IPS-NIHi7 (cell line): Measurements from ENCODE around the gene MSANTD3.
"Not testable (repeated sequence)": the region's sequence is repeated elsewhere in the genome, so short reads cannot be mapped to it uniquely, and the experiment has no call there.

Source experiments
- DNase-seq: peaks from one replicate; pipeline ENCODE4 v3.0.0; 2012; ENCODE audit warnings: mixed read lengths; ENCODE audit errors: extremely low spot score

The MSANTD3 gene

GRCh38 chr9:100426530-100427365 lies at the start of gene MSANTD3:
MSANTD3 (plus strand) TSS chr9:100427143; CDS start chr9:100441939, 14,796 bp downstream.
- peak; percentile 85 for DNase-seq

GRCh38 chr9:100379862-100380261 lies 47.1 kb upstream of the MSANTD3 start:
- no peak for DNase-seq

DNA sequence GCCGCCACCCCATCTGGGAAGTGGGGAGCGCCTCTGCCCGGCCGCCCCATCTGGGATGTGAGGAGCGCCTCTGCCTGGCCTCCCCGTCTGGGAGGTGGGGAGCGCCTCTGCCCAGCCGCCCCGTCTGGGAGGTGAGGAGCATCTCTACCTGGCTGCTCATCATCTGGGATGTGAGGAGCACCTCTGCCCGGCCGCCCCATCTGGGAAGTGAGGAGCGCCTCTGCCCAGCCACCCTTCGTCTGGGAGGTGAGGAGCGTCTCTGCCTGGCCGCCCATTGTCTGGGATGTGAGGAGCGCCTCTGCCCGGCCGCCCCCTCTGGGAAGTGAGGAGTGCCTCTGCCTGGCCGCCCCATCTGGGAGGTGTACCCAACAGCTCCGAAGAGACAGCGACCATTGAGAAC lies 34.0 kb upstream of the MSANTD3 start:
- not testable (repeated sequence) for DNase-seq

GRCh38 chr9:100394032-100394695 lies 32.8 kb upstream of the MSANTD3 start:
- DNase-seq = no peak

DNA sequence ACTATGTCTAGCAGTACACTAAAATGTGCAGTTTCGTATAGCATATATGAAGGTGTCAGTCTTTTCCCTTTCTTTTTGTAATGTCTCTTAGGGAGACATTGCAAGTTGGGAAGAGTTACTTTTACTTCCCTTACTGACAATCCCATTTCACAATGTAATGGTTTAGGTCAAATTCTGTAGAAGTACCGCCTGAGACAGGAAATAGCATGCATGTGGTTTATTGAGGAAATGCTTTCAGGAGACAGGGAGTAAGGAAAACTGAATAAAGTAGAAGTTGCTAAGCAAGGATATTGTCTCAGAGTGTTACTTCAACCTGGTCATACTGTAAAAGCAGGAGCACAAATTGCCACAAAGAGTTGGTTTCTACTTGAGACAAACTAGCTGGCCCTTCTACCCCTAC lies 32.1 kb upstream of the MSANTD3 start:
- no peak for DNase-seq

DNA sequence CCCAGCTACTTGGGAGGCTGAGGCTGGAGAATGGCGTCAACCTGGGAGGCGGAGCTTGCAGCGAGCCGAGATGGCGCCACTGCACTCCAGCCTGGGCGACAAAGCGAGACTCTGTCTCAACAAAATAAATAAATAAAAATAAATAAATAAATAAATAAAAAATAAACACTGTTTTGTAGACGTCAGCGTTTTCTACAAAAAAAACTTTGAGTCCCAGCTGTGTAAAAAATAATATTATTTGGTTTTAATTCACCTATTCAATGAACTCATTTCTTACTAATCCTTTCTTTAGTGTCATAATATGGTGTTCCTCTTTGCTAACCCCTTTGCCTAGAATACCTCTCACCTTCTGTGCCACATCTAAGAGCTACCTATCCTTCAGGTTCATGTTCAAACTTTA lies 30.2 kb upstream of the MSANTD3 start:
- DNase-seq = no peak

DNA sequence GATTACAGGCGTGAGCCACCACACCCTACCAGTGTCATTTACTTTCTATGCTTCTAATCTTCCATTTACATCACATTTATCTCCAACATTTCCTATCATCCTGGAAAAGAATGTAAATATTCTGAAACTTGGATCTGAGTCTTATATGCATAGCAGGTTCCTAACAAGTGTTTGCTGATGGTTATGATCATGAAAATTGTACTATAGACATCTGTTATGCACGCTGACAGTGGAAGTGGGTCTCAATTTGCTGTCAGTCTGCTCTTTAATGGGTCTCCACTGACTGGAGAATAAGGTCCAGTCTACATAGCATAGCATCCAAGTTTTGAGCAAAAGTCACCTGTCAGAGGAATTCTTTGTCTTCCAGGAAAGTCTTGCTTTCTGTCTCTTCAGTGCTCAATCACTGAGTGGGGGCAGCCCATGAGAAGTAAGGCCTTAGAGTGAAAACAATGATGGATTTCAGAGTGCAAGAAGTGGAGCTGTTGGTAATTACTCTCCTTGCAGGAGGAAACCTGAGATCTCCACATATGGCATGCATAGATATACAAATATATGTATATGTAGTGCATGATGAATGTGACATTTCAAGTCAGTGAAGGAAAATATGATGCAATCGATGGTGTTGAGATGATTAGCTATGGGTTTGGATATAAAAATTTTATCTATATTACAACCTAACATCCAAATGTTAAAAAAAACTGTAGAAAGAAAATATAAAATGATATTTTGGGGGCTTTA lies 29.2 kb upstream of the MSANTD3 start:
- DNase-seq = no peak

DNA sequence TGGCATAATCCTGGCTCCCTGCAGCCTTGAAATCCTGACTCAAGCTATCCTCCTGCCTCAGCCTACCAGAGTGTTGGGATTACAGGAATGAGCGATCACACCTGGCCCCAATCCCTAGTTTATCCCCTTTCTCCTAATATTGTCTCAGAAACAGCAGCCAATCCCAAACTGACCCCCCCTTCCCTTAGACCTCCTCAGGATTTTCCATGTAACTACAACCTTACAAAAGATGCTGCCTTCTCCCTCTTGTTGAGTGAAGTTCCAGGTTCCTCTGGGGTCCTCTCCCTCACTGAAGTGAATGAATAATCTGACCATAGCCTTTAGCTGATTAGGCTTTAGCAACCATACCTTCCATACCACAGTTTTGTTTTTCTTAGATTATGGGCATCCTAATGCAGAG lies 25.9 kb upstream of the MSANTD3 start:
- peak; percentile 18 for DNase-seq

GRCh38 chr9:100406962-100407361 lies 20.0 kb upstream of the MSANTD3 start:
- no peak for DNase-seq

DNA sequence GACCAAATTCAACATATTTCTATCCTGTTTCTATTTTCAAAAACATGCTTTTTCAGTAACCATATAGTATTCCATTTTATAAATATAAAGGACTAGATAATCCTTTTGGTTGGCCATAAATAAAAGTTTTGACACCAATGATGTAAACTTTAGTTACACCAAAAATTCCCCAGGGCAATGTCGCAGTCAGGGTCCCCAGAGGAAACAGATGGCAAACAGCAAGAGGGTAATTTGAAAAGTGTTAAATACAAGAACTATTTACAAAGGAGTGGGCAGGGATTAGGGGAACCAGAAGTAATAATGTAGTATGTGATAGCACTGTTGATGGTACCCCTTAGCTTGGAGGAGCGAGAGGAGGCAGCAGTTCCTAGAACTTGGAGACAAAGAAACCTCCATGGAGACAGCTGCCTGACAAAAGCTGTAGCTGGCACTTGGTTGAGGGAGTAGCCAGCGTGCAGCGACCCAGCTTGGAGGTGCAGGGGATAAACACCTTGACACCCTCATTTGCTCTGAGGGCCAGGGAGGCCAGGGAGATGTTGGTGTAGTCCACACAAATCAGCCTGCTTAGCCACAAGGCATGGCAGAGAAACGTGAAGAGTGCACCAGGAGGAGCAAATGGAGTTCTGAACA lies 18.3 kb upstream of the MSANTD3 start:
- no peak for DNase-seq

DNA sequence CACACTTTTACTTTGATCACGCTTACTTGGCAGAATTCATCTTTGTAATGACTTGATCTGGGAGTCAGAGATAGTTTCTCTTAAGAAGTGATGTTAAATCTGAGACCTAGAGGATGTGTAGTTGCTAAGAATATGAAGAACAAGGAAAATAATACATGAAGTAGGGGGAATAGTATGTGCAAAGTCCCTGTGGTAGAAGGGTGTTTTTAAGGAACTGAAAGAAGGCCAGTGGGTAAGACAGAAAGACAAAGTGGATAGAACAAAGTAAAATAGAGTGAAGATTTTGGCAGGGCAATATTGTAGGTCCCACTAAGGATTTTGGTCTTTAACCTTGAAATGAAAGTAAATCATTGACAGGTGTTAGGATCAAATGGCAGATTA lies 17.8 kb upstream of the MSANTD3 start:
- DNase-seq = no peak

- DNase-seq = peak; percentile 97
Observed at GRCh38 chr9:100411472-100412283, 15.3 kb upstream of the MSANTD3 start.

GRCh38 chr9:100413839-100414420 lies 13.0 kb upstream of the MSANTD3 start:
- no peak for DNase-seq

GRCh38 chr9:100417815-100418214 lies 9.1 kb upstream of the MSANTD3 start:
- no peak for DNase-seq

GRCh38 chr9:100419166-100419565 lies 7.8 kb upstream of the MSANTD3 start:
- DNase-seq = no peak

- not testable (repeated sequence) for DNase-seq
Observed at GRCh38 chr9:100421116-100421515, 5.8 kb upstream of the MSANTD3 start.

- DNase-seq = no peak
Observed at GRCh38 chr9:100425758-100426157, 1.2 kb upstream of the MSANTD3 start.

- no peak for DNase-seq
Observed at GRCh38 chr9:100426189-100426529, 784 bp upstream of the MSANTD3 start.

- peak; percentile 64 for DNase-seq
Observed at GRCh38 chr9:100427366-100428263, 672 bp downstream of the MSANTD3 start.
